ENCODE results near the gene GIPR.

DNA sequence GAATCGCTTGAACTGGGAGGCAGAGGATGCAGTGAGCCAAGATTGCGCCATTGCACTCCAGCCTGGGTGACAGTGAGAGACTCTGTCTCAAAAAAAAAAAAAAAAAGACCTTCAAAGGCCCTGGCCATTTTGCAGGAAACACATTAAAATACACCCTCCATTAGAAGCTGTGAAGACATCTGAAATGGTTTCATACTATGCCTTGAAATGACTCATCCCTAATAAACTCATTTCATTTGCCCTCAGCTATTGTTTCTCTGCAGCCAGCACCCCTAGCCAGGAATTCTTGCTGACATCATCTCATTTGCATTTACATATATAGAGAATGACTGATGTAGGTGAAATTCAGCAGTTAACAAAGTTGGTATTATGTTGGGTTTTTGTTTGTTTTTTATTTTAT, 37.6 kb upstream of the GIPR start:
- TF ChIP-seq NFIC (IDR thresholded peaks at IDR 0.05) (peak; percentile 32; the same call in 1 of the 2 replicates), CEBPB (IDR thresholded peaks at IDR 0.05) (peak; percentile 45), YY1 (IDR thresholded peaks at IDR 0.05; ENCODE audit: low read depth) (peak; percentile 69; the same call in 1 of the 2 replicates), TCF12 (IDR thresholded peaks at IDR 0.05; ENCODE audit: low read depth) (peak; percentile 62; the same call in 1 of the 2 replicates), RAD21 (IDR thresholded peaks at IDR 0.05; ENCODE audit: low read depth) (no peak), EP300 (IDR thresholded peaks at IDR 0.05; ENCODE audit: borderline replicate concordance) (peak; percentile 67; the same call in 1 of the 2 replicates), CREB1 (IDR thresholded peaks at IDR 0.05; ENCODE audit: low read depth) (peak; percentile 47; the same call in 1 of the 2 replicates), EGR1 (IDR thresholded peaks at IDR 0.05) (no peak), TAF1 (IDR thresholded peaks at IDR 0.05; ENCODE audit: low read depth) (no peak), FOXM1 (IDR thresholded peaks at IDR 0.05; ENCODE audit: borderline replicate concordance, low read depth) (no peak)
- TF ChIP-seq, protein P1, sequence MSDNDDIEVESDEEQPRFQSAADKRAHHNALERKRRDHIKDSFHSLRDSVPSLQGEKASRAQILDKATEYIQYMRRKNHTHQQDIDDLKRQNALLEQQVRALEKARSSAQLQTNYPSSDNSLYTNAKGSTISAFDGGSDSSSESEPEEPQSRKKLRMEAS (IDR thresholded peaks at IDR 0.05) = peak; percentile 32; the same call in 1 of the 2 replicates
- TF ChIP-seq, protein P2, sequence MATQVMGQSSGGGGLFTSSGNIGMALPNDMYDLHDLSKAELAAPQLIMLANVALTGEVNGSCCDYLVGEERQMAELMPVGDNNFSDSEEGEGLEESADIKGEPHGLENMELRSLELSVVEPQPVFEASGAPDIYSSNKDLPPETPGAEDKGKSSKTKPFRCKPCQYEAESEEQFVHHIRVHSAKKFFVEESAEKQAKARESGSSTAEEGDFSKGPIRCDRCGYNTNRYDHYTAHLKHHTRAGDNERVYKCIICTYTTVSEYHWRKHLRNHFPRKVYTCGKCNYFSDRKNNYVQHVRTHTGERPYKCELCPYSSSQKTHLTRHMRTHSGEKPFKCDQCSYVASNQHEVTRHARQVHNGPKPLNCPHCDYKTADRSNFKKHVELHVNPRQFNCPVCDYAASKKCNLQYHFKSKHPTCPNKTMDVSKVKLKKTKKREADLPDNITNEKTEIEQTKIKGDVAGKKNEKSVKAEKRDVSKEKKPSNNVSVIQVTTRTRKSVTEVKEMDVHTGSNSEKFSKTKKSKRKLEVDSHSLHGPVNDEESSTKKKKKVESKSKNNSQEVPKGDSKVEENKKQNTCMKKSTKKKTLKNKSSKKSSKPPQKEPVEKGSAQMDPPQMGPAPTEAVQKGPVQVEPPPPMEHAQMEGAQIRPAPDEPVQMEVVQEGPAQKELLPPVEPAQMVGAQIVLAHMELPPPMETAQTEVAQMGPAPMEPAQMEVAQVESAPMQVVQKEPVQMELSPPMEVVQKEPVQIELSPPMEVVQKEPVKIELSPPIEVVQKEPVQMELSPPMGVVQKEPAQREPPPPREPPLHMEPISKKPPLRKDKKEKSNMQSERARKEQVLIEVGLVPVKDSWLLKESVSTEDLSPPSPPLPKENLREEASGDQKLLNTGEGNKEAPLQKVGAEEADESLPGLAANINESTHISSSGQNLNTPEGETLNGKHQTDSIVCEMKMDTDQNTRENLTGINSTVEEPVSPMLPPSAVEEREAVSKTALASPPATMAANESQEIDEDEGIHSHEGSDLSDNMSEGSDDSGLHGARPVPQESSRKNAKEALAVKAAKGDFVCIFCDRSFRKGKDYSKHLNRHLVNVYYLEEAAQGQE (IDR thresholded peaks at IDR 0.05; ENCODE audit: low read depth) = no peak
- TF ChIP-seq, protein P3, sequence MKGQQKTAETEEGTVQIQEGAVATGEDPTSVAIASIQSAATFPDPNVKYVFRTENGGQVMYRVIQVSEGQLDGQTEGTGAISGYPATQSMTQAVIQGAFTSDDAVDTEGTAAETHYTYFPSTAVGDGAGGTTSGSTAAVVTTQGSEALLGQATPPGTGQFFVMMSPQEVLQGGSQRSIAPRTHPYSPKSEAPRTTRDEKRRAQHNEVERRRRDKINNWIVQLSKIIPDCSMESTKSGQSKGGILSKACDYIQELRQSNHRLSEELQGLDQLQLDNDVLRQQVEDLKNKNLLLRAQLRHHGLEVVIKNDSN (IDR thresholded peaks at IDR 0.05) = no peak

Data from Ishikawa (cell line).